CD4-positive, alpha-beta T cell treated with Interleukin-4 for 4 hours (primary cell): Measurements from ENCODE around the gene LIPC.
"Not testable (repeated sequence)": the region's sequence is repeated elsewhere in the genome, so short reads cannot be mapped to it uniquely, and the experiment has no call there.

Source experiments
- DNase-seq: peaks from one replicate; pipeline ENCODE4 v3.0.0-alpha.2; 2020

The LIPC gene

GRCh38 chr15:58593870-58594269 lies 162.1 kb downstream of the LIPC start:
- no peak for DNase-seq

GRCh38 chr15:58594898-58595297 lies 163.1 kb downstream of the LIPC start:
- no peak for DNase-seq

GRCh38 chr15:58595516-58596263 lies 163.9 kb downstream of the LIPC start:
- DNase-seq = no peak

GRCh38 chr15:58597943-58598828 lies 166.4 kb downstream of the LIPC start:
- DNase-seq = no peak

GRCh38 chr15:58598829-58599210 lies 167.0 kb downstream of the LIPC start:
- no peak for DNase-seq

- DNase-seq = no peak
These were observed 171.0 kb downstream of the LIPC start for GRCh38 chr15:58602823-58603222.

- not testable (repeated sequence) for DNase-seq
These were observed 172.1 kb downstream of the LIPC start for GRCh38 chr15:58603927-58604326.

- DNase-seq = no peak
These were observed 172.7 kb downstream of the LIPC start for GRCh38 chr15:58604455-58604923.

- no peak for DNase-seq
These were observed 174.2 kb downstream of the LIPC start for GRCh38 chr15:58605931-58606530.

- no peak for DNase-seq
These were observed 174.8 kb downstream of the LIPC start for GRCh38 chr15:58606577-58607080.

GRCh38 chr15:58608129-58608590 lies 176.4 kb downstream of the LIPC start:
- DNase-seq = peak; percentile 38

- DNase-seq = no peak
These were observed 176.9 kb downstream of the LIPC start for GRCh38 chr15:58608711-58609110.

- DNase-seq = no peak
These were observed 180.2 kb downstream of the LIPC start for GRCh38 chr15:58611731-58612676.

GRCh38 chr15:58616171-58616570 lies 184.4 kb downstream of the LIPC start:
- DNase-seq = no peak
